Testis (tissue), 3 donors: ENCODE results near the gene ID1. TPM values are rescaled to one million over a fixed set of nuclear protein-coding genes. Genes with fewer than 3 reads are reported as not detected.
"Not testable (repeated sequence)": the region's sequence is repeated elsewhere in the genome, so short reads cannot be mapped to it uniquely, and the experiment has no call there.

ENCODE experiments used
- DNase-seq: peaks from one replicate; pipeline ENCODE4 v3.0.0-alpha.2; 2019
- H3K27ac ChIP-seq, 2 donors: fragments of 200-600 bp; sonication (generic); one replicate each; pipeline ENCODE4 v1.5.1; 2019
- H3K27me3 ChIP-seq: fragments of 200-600 bp; sonication (generic); one replicate; pipeline ENCODE4 v1.5.1; 2019
- H3K36me3 ChIP-seq: fragments of 200-600 bp; sonication (generic); one replicate; pipeline ENCODE4 v1.5.1; 2017; ENCODE audit warnings: low read depth; ENCODE audit errors: missing control alignments
- H3K4me1 ChIP-seq: fragments of 200-600 bp; sonication (generic); one replicate; pipeline ENCODE4 v1.5.1; 2019
- H3K4me3 ChIP-seq, 2 donors: fragments of 200-600 bp; sonication (generic); one replicate each; pipeline ENCODE4 v1.5.1; 2017 to 2019
- H3K9me3 ChIP-seq: fragments of 200-600 bp; sonication (generic); one replicate; pipeline ENCODE4 v1.5.1; 2017
- POLR2A ChIP-seq: fragments of 450-650 bp; IDR thresholded peaks from one replicate; pipeline ENCODE4 v1.6.1; 2017; ENCODE audit warnings: antibody characterized with exemption, mild to moderate bottlenecking, moderate library complexity
- WGBS, 2 donors: methylation state at CpG; one replicate each; pipeline ENCODE4 v1.1.5; 2018; 5-methylcytosine and 5-hydroxymethylcytosine counted together
- intact Hi-C: fragments of 100-400 bp; cut with DNase I; formaldehyde crosslinking; loops from one replicate; pipeline ENCODE4 v1.15.1; 2023; ENCODE audit warnings: low total_unique reads
- polyA plus RNA-seq: library from polyadenylated mRNA; stranded (reverse); fragments of 350-450 nt; fragmentation: Illumina TruSeq; extraction: RNeasy Lipid Tissue Mini Kit (QIAGEN cat#74804); gene quantifications from one replicate; pipeline ENCODE4 v1.2.3, GENCODE V29; 2014; ENCODE audit warnings: low read depth, low replicate concordance; ENCODE audit not compliant: insufficient read depth
- total RNA-seq, 2 donors: library from RNA; depleted of rRNA; stranded (reverse); fragments of >200 nt; gene quantifications; one replicate each; pipeline ENCODE4 v1.2.3, GENCODE V29; 2016
- TF ChIP-seq, protein P1 (sequence below), 3 experiments: fragments of 450-650 bp in 2 of 3; fragments of 200-600 bp in 1 of 3; sonication (generic) in 1 of 3; IDR thresholded peaks; one replicate each; pipeline ENCODE4 v1.5.1; 2016 to 2019; ENCODE audit warnings: antibody characterized with exemption in 3 of 3, mild to moderate bottlenecking in 2 of 3, moderate library complexity in 1 of 3

Gene ID1
- total and polyA plus RNA-seq, 3 donors from 2014 or later, result 18.7 to 128 (median 124) TPM

DNA sequence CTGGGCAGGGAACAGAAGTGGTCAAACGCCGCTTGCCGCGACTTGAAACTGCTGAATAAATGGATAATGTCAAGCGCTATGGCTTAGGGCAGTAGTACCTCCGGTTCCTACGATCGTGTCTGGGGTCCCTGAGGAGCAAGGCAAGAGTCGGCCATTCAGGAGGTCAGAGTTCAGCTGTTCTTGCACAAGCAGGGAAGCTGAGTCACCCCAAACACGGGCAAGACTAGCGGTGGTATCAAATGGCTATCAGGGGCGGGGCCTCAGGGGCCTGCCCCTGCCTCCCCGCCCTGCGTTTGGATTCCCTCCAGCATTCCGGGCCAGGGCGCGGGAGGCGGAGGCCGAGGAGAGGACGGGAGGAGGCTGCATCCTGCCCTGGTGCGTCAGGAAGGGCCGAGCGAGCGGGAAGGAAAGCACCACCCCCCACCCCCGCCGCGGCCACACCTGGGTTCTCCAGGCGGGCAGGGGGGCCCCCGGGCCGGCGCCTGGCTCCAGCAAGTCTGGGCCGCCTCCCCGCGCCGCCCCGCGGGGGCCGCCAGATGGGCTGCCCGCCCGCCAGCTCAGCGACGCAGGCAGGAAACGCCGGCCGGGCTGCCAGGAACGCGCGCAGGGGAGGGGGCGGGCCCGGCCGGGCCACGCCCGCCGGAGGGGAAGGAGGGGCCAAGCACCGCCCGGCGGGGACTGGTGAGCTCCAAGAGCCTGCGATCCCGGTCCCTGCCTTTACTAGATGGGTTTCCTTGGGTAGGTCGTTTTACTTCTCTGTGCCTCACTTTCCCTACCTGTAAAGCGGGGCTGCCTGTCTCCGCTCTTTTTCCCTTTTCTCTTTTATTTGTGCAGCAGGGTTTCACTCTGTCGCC, 32.2 kb upstream of the ID1 start:
- Histone ChIP-seq H3K4me3 (peak overlapping the region; percentile 55 to 68), H3K4me1 (peaks cover 9% of the 10 kb centered on the region), H3K9me3 (no peaks in the 10 kb centered on the region), H3K36me3 (no peaks in the 10 kb centered on the region), H3K27ac (peak overlapping the region; percentile 80 to 92), H3K27me3 (no peaks in the 10 kb centered on the region)
- intact Hi-C loops, result no loop called here
- 1 to 2% methylated on average over 13 to 50 of the region's 63 CpGs for WGBS, 2 donors
- TF ChIP-seq POLR2A, result no peak
- peak; percentile 92 for DNase-seq

DNA sequence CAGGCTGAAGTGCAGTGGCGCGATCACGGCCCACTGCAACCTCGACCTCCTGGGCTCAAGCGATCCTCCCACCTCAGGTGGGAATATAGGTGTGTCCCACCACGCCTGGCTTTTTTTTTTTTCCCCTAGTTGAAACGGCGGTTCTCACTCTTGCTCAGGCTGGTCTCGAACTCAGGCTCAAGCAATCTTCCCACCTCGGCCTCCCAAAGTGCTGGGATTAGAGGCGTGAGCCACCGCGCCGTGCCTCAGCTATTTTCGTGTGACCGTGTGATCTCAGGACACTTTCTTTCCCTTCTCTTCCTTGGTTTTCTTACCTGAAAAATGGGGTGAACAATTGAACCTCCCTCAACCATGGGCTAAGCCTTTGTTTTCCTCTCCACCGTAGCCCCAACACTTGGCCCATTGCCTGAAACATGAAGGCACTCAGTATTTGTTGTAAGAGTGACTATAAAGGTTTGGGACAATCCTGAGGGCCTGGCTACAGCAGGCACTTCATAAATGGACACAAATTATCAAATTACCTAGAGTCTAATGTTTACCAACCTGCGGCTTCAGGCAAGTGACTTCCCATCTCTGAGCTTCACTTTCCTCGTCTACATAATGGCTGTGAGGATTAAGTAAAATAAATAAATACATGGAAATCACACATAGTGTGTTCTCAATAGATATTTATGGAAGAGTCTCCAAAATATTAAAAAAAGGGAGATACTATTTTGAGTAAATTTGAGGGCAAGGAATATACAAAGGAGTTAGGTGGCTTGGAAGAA, 31.4 kb upstream of the ID1 start:
- DNase-seq, result no peak
- Histone ChIP-seq H3K27me3 (no peaks in the 10 kb centered on the region), H3K4me1 (peaks cover 9% of the 10 kb centered on the region), H3K27ac (peak overlapping the region; percentile 67 to 92), H3K4me3 (peak overlapping the region; percentile 55 to 68), H3K9me3 (no peaks in the 10 kb centered on the region), H3K36me3 (no peaks in the 10 kb centered on the region)
- WGBS, 2 donors, result 28 to 29% methylated on average over 19 of the region's 19 CpGs
- no peak for TF ChIP-seq POLR2A
- TF ChIP-seq, protein P1, sequence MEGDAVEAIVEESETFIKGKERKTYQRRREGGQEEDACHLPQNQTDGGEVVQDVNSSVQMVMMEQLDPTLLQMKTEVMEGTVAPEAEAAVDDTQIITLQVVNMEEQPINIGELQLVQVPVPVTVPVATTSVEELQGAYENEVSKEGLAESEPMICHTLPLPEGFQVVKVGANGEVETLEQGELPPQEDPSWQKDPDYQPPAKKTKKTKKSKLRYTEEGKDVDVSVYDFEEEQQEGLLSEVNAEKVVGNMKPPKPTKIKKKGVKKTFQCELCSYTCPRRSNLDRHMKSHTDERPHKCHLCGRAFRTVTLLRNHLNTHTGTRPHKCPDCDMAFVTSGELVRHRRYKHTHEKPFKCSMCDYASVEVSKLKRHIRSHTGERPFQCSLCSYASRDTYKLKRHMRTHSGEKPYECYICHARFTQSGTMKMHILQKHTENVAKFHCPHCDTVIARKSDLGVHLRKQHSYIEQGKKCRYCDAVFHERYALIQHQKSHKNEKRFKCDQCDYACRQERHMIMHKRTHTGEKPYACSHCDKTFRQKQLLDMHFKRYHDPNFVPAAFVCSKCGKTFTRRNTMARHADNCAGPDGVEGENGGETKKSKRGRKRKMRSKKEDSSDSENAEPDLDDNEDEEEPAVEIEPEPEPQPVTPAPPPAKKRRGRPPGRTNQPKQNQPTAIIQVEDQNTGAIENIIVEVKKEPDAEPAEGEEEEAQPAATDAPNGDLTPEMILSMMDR (IDR thresholded peaks at IDR 0.05), result no peak
- intact Hi-C loops, result no loop called here

DNA sequence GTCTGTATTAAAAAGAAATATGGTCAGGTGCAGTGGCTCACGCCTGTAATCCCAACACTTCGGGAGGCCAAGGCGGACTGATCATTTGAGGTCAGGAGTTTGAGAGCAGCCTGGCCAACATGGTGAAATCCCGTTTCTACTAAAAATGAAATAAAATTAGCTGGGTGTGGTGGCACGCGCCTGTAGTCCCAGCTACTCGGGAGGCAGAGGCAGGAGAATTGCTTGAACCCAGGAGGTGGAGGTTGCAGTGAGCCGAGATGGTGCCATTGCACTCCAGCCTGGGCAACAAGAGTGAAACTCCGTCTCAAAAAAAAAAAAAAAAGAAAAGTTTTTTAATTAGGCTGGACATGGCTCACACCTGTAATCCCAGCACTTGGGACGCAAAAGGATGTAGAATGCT, 30.1 kb upstream of the ID1 start:
- H3K4me1 ChIP-seq, H3K4me3 ChIP-seq, H3K9me3 ChIP-seq, H3K36me3 ChIP-seq, DNase-seq, H3K27me3 ChIP-seq, intact Hi-C loops, H3K27ac ChIP-seq: not testable (repeated sequence)
- WGBS, 2 donors, result 93 to 97% methylated on average over 10 of the region's 10 CpGs

DNA sequence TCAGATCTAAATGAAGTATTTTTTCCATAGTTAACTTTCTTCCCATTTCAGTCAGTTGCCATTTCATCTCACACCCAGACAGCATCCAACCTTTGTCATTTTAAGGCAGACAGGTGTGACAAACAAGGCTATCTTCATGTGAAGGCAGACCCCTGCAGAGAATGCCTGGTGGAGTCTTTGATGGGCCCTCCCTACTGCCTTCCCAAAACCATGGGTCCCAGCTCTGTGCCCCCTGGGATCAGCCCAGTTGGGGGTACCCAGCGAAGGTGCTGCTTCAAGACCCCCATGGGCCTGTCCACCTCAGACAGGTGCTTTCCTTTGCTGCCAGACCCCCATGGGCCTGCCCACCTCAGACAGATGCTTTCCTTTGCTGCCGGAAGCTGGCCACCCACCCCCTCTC, 28.3 kb upstream of the ID1 start:
- Histone ChIP-seq H3K9me3 (no peaks in the 10 kb centered on the region), H3K4me3 (no peak overlapping the region), H3K4me1 (peaks cover 9% of the 10 kb centered on the region), H3K36me3 (no peaks in the 10 kb centered on the region), H3K27ac (no peak overlapping the region), H3K27me3 (no peaks in the 10 kb centered on the region)
- TF ChIP-seq, protein P1 (IDR thresholded peaks at IDR 0.05), result no peak
- TF ChIP-seq POLR2A, result no peak
- 52 to 71% methylated on average over 1 to 2 of the region's 2 CpGs for WGBS, 2 donors
- intact Hi-C loops, result no loop called here
- DNase-seq, result no peak

DNA sequence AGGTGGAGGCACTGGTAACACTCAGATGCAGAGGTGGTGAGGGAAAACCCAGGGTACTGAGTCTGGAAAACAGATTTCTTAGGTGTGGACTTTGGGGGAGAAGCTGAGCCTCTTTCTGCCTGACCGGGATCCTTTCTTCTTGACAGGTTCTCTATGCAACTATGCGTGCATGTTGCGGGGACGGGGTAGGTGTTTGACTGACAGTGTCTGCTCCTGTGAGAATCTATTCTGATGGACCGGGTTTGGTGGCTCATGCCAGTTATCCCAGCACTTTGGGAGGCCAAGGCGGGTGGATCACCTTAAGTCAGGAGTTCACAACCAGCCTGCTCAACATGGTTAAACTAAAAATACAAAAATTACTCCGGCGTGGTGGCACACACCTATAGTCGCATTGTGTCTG, 27.9 kb upstream of the ID1 start:
- no peaks in the 10 kb centered on the region for H3K27me3 ChIP-seq
- H3K9me3 ChIP-seq, result no peaks in the 10 kb centered on the region
- intact Hi-C loops, result no loop called here
- no peak overlapping the region for H3K27ac ChIP-seq
- peaks cover 9% of the 10 kb centered on the region for H3K4me1 ChIP-seq
- WGBS, 2 donors, result 75 to 77% methylated on average over 6 to 9 of the region's 9 CpGs
- H3K36me3 ChIP-seq, result no peaks in the 10 kb centered on the region
- DNase-seq, result no peak
- no peak for TF ChIP-seq POLR2A
- TF ChIP-seq, protein P1 (IDR thresholded peaks at IDR 0.05), result no peak
- no peak overlapping the region for H3K4me3 ChIP-seq
